Activated naive CD4-positive, alpha-beta T cell treated with anti-CD3 and anti-CD28 coated beads, Interleukin-2, amount 50 U/mL, for 16 hours (primary cell): ENCODE measurements around the gene CLPX.
"Not testable (repeated sequence)": the region's sequence is repeated elsewhere in the genome, so short reads cannot be mapped to it uniquely, and the experiment has no call there.

Experiments used
- DNase-seq: peaks from one replicate; pipeline ENCODE4 v3.0.0-alpha.2; 2020

Gene CLPX

DNA sequence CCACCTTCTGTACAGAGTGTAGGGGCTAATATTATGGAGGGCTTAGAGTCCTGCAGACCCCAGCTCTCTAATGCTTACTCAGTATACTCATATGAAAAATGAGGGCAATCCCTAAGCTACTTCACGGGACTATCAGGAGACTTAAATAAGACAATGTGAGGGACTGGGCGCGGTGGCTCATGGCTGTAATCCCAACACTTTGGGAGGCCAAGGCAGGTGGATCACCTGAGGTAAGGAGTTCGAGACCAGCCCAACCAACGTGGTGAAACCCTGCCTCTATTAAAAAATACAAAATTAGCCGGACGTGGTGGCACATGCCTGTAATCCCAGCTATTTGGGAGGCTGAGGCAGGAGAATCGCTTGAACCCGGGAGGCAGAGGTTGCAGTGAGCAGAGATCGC is 85.3 kb downstream of the CLPX start:
- DNase-seq: not testable (repeated sequence)

DNA sequence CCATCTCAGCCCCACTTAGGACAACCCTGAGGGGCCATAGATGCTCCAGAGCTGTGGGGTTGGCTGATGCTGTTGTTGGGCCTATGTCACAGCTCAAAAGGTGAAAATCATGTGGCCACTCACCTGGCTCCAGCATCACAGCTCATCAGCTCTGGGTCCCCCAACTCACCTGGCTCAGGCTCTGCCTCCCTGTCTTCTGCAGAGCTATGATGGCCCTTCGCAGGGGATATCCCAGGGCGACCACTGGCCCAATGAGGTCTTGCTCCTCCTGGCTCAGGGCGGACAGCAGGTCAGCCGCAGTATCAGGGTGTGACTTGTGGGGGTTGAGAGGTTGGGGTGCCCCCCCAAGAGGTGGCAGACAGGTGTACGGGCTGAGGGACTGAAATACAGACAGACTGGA is 85.8 kb downstream of the CLPX start:
- no peak for DNase-seq
